Adrenal gland (tissue), 12 donors: ENCODE results near the gene FOXN3. TPM values are rescaled to one million over a fixed set of nuclear protein-coding genes. Genes with fewer than 3 reads are reported as not detected.

ENCODE experiments used
- DNase-seq, 7 donors: peaks; one replicate each; pipeline ENCODE4 v3.0.0-alpha.2; 2019 to 2020
- H3K27ac ChIP-seq, 5 donors: fragments of 200-600 bp; sonication (generic) in 4 of 5; 1 replicate in 3 of 5; 2 replicates in 2 of 5; pipeline versions ENCODE4 v1.5.1 to v1.8.0; 2016 to 2020; ENCODE audit warnings: mild to moderate bottlenecking in 1 of 5
- H3K27me3 ChIP-seq: fragments of 200-600 bp; 2 replicates; pipeline ENCODE4 v1.8.0; 2021
- H3K36me3 ChIP-seq, 2 donors: fragments of 200-600 bp; replicated peaks in 1 of 2; 1 replicate in 1 of 2; 2 replicates in 1 of 2; pipeline versions ENCODE4 v1.5.1 to v1.8.0; 2018 to 2022
- H3K4me1 ChIP-seq, 2 donors: fragments of 200-600 bp; replicated peaks in 1 of 2; 1 replicate in 1 of 2; 2 replicates in 1 of 2; pipeline versions ENCODE4 v1.5.1 to v1.8.0; 2018 to 2021
- H3K4me3 ChIP-seq, 4 donors: fragments of 200-600 bp; sonication (generic) in 3 of 4; one replicate each; pipeline ENCODE4 v1.5.1; 2016 to 2018
- H3K9me3 ChIP-seq, 3 donors: fragments of 200-600 bp; sonication (generic) in 1 of 3; replicated peaks in 1 of 3; 1 replicate in 2 of 3; 2 replicates in 1 of 3; pipeline versions ENCODE4 v1.5.1 to v1.8.0; 2016 to 2021
- CTCF ChIP-seq, 6 experiments: fragments of 450-650 bp in 4 of 6; fragments of 200-600 bp in 2 of 6; sonication (generic) in 1 of 6; IDR thresholded peaks; 1 replicate in 5 of 6; 2 replicates in 1 of 6; pipeline versions ENCODE4 v1.5.1 to v1.8.0; 2016 to 2021; ENCODE audit warnings: antibody characterized with exemption in 6 of 6, mild to moderate bottlenecking in 2 of 6, moderate library complexity in 1 of 6
- POLR2A ChIP-seq, 2 donors: fragments of 450-650 bp; IDR thresholded peaks; one replicate each; pipeline ENCODE4 v1.6.1; 2017; ENCODE audit warnings: antibody characterized with exemption in 2 of 2, mild to moderate bottlenecking in 2 of 2, moderate library complexity in 1 of 2
- WGBS, 4 donors: extraction: QIAGEN DNeasy Blood & Tissue Kit in 2 of 4; methylation state at CpG; one replicate each; pipeline versions ENCODE4 v1.1.5 to v1.1.7; 2013 to 2017; 5-methylcytosine and 5-hydroxymethylcytosine counted together
- intact Hi-C, 2 donors: fragments of 100-400 bp; cut with DNase I; formaldehyde crosslinking; loops; one replicate each; pipeline versions ENCODE4 v1.14.1 to v1.15.0; 2022 to 2023
- polyA plus RNA-seq, 3 donors: library from polyadenylated mRNA; stranded (reverse); fragments of 200-250 nt in 2 of 3; fragments of 350-450 nt in 1 of 3; fragmentation: Illumina TruSeq in 1 of 3; extraction: RNeasy Lipid Tissue Mini Kit (QIAGEN cat#74804) in 1 of 3; gene quantifications; one replicate each; pipeline ENCODE4 v1.2.3, GENCODE V29; 2013 to 2014
- total RNA-seq, 9 donors: library from RNA; depleted of rRNA in 4 of 9; stranded (reverse); fragments of >200 nt in 4 of 9; fragments of 120-200 nt in 1 of 9; fragmentation: NEBNext Ultra II Directional in 1 of 9; extraction: Animal tissue kit (Norgen Biotek cat#: 25700) in 1 of 9; gene quantifications; one replicate each; pipeline versions ENCODE4 v1.1.0 to v1.2.4, GENCODE V29; 2013 to 2023
- donor health status: healthy with polysubstance abuse.
- donor health status: Bipolar disorder and iron deficiency.
- donor health status: DM: yes; HTN: yes; CAD: no.
- donor health status: DM: no; HTN: no; CAD: no.
- donor health status: DM: no; HTN: no; CAD: no.
- donor health status: DM: yes; HTN: yes; CAD: no.

Gene FOXN3
- total and polyA plus RNA-seq, 12 donors: 10.7 to 131 (median 96.8) TPM

GRCh38 chr14:89324501-89325298, 92.3 kb downstream of the FOXN3 start:
- WGBS, 4 donors: 90 to 93% (median 92%) methylated on average over 9 of the region's 9 CpGs
- H3K36me3 ChIP-seq: no peaks in the 10 kb centered on the region

DNA sequence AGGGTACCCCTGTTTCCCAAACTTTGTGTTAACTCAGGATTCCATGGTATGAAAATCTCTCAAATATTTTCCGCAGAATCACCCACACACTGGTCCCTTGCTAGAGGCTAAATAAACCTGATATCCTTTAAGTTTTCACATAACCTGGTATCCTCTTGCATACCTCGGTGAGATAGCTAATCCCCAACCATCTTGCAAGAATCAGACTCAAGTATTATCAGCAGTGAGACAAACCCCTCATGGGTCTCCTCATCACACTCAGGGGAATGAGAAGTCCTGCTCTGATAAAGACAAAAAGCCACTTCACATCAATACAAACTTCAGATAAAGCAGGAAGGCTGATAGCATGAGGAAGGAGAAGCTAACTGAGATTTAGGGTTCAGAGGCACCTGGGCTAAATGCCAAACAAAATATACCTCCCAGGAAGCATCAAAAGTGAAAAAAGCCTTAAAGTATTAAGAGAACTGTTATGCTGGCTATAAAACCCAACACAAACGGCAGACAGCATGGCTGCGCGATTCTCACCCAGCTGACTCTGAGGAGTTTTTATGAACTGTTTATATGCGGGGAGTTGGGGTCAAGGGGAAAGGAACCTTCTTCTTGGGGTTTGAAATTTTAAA, 96.5 kb downstream of the FOXN3 start:
- no peaks in the 10 kb centered on the region for H3K27me3 ChIP-seq
- no peaks in the 10 kb centered on the region for H3K9me3 ChIP-seq
- no peak for DNase-seq
- no peaks in the 10 kb centered on the region for H3K4me1 ChIP-seq
- WGBS, 4 donors: 78 to 81% (median 79%) methylated on average over 6 of the region's 6 CpGs
- TF ChIP-seq POLR2A (IDR thresholded peaks at IDR 0.05): no peak
- TF ChIP-seq CTCF (IDR thresholded peaks at IDR 0.05): no peak
- H3K27ac ChIP-seq: no peak overlapping the region
- intact Hi-C loops: no loop called here
- no peak overlapping the region for H3K4me3 ChIP-seq
- H3K36me3 ChIP-seq: no peaks in the 10 kb centered on the region

More at GRCh38 chr14:89324501-89325298, 92.3 kb downstream of the FOXN3 start:
- Histone ChIP-seq H3K4me1 (peaks cover under 1 to 3% of the 10 kb centered on the region in 2 donors), H3K9me3 (no peaks in the 10 kb centered on the region), H3K27me3 (no peaks in the 10 kb centered on the region), H3K4me3 (no peak overlapping the region), H3K27ac (no peak overlapping the region)
- no peak for TF ChIP-seq CTCF (IDR thresholded peaks at IDR 0.05)
- TF ChIP-seq POLR2A (IDR thresholded peaks at IDR 0.05): no peak
- intact Hi-C loops: no loop called here
- DNase-seq: no peak

DNA sequence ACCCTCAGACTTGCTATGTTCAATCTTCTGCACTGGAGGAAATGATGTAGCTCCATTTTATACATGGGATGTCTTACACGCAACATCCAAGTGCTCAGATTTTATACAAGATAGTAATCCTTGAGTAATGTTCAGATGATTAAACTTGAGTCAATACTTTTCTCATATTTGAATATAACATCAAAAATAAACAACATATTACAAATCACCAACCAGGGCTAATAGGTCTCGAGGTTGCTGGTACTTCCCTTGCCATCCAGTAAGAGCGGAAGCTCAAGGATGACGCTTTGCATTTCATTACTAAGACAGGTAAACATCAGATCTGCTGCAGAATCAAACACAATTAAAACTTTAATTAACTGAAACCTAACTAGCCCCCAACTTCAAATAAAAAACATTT, 97.3 kb downstream of the FOXN3 start:
- H3K4me3 ChIP-seq: no peak overlapping the region
- no peaks in the 10 kb centered on the region for H3K36me3 ChIP-seq
- no peaks in the 10 kb centered on the region for H3K27me3 ChIP-seq
- TF ChIP-seq POLR2A (IDR thresholded peaks at IDR 0.05) (no peak), CTCF (IDR thresholded peaks at IDR 0.05) (no peak)
- DNase-seq: no peak
- no peak overlapping the region for H3K27ac ChIP-seq
- 96 to 97% (median 97%) methylated on average over 4 of the region's 4 CpGs for WGBS, 4 donors
- no peaks in the 10 kb centered on the region for H3K9me3 ChIP-seq
- intact Hi-C loops: no loop called here
- H3K4me1 ChIP-seq: no peaks in the 10 kb centered on the region

DNA sequence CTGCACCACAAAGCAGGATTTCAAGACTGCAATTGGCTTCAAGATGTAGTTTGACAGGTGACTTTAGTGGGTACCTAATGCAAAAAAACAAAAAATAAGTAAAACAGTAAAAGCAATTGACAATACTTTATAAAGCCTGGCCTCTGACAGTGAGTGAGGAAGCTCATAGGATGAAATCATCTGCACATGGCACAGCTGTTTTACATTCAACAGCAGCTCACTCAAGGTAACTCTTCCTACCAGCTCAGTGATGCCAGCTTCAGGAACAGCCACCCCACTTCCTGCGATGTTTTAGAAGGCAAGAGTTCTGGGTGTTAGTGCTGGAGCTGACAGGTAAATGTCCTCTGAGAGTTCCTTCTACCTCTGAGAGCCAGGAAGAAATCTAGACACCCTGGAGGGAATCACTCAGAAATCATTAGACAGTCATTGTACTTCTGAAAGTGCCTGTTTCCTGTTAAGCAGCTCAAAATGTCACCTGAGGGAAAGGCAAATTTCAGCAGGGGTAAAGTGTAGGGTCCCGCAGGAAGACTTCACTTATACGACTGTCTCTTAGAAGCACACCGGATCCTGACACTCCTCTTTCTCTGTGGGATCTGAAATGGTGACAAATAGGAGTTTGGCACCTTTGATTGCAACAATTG, 99.9 kb downstream of the FOXN3 start:
- no peak overlapping the region for H3K4me3 ChIP-seq
- H3K36me3 ChIP-seq: no peaks in the 10 kb centered on the region
- DNase-seq: no peak
- intact Hi-C loops: no loop called here
- WGBS, 4 donors: 84 to 95% (median 91%) methylated on average over 4 of the region's 4 CpGs
- no peaks in the 10 kb centered on the region for H3K9me3 ChIP-seq
- no peak overlapping the region for H3K27ac ChIP-seq
- peaks cover 0 to 4% of the 10 kb centered on the region in 2 donors for H3K4me1 ChIP-seq
- no peaks in the 10 kb centered on the region for H3K27me3 ChIP-seq
- TF ChIP-seq CTCF (IDR thresholded peaks at IDR 0.05) (no peak), POLR2A (IDR thresholded peaks at IDR 0.05) (no peak)
